Activated CD4-positive, CD25-positive, alpha-beta regulatory T cell treated with anti-CD3 and anti-CD28 coated beads, Interleukin-2, amount 50 U/mL, for 16 hours (primary cell): ENCODE results near the gene KLF15.

Experiments
- DNase-seq: peaks from one replicate; pipeline ENCODE4 v3.0.0-alpha.2; 2020; ENCODE audit warnings: low read depth, low spot score

Gene KLF15

DNA sequence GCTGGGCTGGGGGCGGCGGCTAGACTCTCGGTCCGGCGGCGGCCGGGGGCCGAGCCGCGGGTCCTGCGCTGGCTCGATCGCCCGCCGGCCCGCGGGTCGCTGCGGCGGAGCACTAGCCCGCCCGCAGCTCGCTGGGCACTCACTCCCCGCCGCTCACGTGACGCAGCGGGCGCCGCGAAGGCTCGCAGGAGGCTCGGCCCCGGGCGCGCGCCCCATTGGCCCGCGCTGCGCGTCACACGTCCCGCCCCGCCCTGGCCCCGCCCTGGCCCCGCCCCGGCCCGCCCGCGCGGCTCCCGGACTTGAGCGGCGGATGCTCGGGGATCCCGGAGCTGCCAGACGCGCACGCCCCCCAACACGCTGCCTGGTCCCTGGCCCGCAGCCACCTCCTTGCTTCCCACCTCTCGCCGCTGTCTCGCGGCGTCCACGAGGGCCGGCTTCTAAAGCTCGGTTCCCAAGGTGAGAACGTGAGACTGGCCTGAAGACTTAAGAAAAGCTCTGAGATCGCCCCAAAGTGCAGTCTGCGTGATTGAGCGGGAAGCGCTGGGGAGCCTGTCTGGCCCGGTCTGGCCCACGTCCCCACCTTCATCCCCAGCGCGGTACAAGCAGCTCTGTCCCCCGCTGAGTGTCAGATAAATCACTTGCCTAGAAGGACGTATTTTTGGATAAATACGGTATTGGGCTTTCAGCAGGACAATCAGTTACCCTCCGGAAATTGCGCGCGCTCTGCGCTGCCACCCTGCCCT is at the start of gene KLF15:
TSS of gene KLF15 (minus strand) at position 114 of the 743 bp plus-strand sequence. CDS start 4,486 bp downstream, outside the sequence.
- peak; percentile 24 for DNase-seq

DNA sequence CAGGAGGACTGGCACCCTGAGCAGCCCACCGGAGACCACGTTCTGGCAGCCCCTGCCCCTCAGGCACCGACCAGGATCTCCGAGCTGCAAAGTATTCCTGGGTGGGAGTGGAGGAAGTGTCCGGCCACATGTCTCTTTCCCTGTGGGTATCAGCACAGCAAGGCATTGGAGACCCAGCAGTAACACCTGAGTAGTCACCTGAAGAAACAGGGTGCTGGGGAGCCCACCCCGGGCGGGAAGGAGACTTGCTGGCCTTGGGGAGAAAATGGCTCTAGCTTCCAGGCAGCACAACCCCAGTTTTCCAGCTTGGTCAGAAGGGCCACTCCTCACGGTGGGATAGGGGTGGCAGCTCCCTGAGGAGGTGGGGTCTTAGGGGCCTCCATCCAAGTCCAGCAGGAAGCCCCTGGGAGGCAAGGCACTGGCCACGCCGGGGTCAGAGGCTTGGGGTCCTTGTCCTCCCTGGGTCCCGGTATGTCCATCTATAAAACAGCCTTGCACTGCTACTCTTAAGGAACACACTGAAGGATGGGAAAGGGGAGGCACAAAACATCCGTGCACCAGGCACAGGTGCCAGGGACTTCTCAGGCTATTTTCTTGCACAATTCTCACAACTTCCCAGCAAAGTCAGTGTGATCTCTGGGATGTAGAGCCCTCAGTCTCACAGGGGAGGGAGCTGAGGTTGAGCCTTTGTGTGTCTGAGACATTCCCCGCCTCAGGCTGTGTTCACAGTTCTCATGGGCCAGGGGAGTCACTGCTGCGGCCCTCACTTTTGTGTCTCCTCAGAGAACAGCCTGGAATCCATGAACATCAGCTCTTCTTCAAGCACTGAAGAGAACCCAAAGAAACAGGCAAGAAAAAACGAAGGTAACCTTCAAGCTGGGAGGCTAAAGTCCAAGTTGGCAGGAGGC is 49.4 kb upstream of the KLF15 start:
- DNase-seq = no peak

DNA sequence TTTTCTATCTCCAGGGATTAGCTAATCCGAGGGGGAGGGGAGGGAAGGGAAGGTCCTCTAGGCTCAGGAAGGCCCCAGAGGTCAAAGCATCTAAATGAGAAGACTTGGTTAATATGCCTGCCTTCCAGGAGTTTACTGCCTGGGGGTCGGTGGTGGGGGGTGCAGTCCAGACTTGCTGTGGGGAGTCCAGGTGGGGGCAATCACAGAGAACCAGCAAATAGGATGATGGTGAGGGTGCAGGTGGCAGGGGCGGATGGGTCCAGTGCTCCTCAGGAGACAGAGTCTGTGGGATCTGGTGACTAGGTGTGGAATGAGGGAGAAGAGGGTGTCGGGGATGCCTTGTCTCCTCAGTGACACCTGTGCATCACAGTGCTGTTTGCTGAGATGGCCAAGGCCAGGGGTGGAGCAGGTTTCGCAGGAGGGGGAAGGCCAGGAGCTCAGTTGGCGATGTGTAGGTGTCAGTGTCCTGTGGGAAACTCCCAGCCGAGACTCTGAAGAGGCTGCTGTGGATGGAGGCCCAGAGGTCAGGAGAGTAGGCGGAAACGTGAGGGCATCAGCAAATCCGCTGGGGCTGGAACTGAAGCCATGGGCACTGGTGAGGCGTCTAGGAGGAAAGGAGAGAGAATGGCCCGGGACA is 45.6 kb upstream of the KLF15 start:
- DNase-seq = no peak

DNA sequence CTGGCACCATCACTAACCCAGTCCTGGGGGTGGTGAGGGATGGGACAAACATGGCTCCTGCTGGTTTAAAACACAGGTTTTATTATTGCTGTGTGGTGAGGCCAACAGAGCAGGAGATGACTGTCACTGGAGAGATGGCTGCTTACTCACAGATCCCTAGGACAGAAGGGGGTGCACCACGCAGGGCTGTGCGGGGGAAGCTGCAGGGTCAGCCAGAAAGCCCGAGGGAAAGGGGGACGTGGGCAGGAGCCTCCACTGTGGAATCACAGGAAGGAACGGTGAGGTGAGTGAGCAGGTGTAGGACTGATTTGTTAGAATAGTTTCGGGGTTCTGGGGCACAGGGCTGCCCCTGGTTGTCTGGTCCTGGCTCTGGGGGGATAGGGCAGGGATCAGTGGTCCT is 45.0 kb upstream of the KLF15 start:
- no peak for DNase-seq

DNA sequence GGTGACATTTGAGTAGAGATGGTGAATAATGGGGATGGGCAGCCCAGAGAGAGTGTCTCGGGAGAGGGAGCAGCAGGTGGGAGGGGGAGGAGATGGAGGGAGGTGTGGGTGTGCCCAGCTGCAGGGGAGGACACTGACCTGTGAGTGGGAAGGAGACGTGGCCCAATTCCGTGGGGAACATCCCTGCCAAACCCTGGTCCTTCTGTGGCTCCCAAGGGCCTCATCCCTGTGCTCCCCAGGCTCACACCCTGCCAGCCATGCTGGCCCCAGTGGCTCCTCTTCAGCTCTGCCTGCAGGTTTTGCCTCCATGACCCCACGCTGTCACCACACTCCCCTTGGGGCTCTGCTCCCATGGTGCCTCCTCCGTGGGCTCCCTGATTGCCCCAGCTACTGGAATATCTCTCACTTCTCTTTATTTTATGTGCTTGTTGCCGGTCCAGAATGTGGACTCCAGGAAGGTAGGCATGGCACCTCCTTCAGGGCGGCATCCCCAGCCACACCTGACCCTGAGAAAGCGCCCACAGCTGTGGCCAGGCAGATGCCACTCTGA is 44.5 kb upstream of the KLF15 start:
- no peak for DNase-seq

DNA sequence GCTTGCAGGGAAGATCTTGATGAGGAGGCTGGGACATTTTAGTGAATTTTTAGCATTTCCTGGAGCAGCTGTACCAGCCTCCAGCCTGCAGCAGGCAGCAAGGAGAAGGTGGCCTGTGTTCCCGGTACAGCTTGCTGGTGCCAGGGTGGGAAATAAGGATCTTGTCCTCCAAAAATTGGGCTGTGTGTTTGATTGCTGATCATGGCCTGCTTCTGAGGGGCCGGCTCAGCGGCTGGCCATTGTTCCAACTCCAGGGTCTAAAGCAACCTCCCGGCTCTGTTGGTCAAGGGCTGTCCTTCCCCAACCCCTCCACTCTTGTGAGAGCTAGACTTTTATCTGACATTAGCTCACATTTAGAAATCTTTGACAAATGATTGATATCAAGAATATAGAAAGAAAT is 42.5 kb upstream of the KLF15 start:
- DNase-seq = no peak

DNA sequence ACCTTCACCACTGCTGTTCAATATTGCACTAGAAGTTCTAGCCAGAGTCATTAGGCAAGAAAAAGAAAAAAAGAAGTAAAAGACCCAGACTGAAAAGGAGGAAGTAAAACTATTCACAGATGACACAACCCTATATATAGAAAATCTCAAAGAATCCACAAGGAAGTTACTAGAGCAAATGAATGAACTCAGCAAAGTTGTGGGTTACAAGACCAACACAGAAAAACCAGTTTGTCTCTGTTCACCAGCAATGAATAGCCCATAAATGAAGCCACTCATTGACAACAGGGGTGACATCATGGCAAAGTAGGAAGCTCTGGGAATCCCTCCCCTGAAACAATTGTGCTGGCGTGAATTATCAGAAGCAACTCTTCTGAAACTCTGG is 42.1 kb upstream of the KLF15 start:
- DNase-seq = no peak

DNA sequence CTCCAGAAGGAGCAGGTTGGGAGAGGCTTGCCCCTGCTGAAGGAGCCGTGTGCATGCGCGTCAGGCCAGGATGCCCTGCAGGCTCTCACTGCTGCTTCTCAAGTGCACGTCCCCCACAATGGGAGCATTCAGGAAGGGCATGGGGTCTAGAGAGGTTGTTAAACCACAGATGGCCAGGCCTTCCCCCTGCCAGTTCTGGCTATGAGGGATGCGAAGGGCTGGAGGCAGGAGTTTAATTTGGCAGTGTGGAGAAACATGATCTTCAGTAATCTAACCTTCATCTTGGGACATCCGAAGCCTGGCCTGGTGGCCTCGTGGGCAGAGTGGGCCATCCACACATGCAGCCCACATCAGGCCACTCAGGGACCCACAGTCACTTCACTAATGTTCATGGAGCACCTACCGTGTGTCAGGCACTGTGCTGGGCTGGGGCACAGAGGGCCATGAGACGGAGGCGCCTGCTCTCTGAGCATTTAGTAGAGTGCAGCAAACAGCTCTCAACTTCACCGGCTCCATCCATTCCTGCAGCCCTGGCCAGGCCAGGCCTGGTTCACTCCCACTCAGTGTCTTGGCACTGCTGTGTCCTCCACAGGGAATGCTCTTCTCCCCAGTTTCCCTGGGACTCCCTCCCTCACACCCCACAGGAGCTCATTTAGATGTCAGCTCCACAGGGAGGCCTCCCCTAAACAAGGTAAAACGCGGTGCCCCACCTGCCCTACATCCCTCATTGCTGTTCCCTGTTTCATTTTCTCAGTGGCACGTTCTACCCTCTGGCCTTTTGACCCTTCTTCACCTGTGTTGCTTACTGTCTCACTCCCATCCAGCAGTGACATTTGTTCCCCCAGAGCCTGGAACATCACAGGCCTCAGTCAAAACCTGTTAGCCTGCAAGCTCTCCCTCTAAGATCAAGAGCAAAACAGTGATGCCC is 41.5 kb upstream of the KLF15 start:
- no peak for DNase-seq

DNA sequence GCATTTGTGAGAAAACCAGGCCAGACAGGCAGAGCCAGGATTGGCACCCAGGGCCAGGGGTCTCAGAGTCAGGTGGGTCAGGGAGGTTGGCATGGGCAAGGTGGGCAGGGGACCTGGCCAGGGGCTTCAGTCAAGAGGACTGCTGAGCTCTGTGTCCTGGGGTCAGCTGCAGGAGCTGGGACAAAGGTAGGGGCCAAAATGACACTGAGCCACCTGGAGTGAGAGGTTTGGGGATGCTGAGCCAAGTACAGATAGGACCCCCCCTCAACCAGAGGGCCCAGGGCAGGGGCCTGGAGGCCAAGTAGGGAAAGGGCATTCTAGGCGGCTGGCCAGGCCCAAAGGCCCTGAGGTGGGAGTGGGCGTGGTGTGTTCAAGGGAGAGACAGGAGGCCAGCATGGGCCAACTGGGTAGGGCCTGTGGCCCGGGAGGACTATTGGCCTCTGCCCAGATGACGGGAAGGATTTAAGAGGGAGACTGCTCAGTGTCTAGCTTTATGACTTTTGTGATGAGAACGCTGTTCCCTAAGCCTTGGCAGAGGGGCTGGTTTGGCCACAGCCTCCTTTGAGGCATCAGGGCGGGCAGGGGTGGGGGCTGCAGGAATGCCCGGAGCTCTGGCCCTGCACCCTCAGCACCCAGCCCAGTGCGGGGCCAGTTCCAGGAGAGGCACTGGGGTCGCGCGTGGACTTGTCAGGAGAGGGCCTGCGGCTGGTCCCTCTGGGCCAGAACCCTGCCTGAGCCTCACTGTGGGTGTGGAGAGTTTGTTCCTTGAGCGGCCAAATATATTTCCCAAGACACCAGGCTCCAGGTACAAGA is 40.6 kb upstream of the KLF15 start:
- no peak for DNase-seq

DNA sequence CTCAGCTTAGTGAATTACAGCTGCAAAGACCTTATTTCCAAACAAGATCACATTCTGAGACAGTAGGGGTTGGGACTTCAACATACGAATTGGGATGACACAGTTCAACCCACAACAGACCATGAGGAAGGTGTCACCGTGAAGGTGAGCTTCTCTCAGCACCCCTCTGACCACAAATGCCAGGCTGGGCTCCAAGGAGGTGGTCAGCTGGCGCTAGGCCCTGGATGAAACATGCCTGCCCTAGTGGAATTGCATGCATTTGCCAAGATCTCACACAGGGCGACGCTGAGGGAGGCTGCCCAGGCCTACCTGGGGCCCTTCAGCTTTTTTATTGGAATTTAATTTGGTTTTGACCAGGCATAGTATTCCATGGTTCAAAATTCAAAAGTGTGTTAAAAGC is 39.3 kb upstream of the KLF15 start:
- DNase-seq = no peak

DNA sequence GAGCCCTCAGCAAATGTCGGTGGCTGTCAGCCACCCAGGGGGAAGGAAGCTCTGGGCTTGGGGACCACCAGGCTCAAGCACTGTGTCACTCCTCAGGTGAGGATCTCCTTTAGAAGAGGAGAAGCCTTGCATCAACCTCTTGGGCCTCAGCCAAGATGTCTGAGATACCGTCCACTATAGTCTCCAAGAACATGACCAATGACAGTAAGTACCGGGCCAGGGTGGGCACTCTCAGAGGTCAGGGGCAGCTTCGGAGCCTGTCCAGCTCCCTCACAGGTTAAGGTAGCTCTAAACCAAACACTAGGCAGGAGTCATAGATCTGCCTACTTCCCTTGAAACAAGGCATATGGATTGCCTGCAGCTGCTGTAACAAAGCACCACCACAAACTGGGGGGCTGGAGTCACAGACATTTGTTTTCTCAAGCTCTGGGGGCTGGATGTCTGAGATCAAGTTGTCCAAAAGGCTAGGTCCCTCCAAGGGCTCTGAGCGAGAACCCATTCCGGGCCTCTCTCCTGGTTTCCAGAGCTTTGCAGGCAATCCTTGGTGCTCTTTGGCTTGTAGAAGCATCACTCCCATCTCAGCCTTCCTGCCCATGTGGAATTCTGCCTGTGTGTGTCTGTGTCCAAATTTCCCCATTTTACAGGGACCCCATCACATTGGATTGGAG is 38.8 kb upstream of the KLF15 start:
- DNase-seq = no peak

DNA sequence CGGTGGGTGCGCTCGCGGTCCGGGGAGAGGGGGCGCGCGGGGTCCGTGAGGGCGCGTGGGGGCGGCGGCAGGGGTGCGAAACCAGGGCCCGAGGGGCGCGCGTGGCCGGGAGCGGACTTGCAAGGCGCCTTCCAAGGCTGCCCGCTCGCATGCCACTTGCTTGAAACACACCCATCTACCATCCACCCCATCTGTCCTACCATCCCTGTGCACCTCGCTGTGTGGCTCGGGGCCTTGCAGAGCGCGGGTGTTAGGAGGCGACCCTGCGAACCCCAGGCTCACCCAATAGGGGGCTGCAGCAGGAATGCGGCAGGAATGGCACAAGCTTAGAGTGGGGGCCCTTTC is 37.7 kb upstream of the KLF15 start:
- no peak for DNase-seq

DNA sequence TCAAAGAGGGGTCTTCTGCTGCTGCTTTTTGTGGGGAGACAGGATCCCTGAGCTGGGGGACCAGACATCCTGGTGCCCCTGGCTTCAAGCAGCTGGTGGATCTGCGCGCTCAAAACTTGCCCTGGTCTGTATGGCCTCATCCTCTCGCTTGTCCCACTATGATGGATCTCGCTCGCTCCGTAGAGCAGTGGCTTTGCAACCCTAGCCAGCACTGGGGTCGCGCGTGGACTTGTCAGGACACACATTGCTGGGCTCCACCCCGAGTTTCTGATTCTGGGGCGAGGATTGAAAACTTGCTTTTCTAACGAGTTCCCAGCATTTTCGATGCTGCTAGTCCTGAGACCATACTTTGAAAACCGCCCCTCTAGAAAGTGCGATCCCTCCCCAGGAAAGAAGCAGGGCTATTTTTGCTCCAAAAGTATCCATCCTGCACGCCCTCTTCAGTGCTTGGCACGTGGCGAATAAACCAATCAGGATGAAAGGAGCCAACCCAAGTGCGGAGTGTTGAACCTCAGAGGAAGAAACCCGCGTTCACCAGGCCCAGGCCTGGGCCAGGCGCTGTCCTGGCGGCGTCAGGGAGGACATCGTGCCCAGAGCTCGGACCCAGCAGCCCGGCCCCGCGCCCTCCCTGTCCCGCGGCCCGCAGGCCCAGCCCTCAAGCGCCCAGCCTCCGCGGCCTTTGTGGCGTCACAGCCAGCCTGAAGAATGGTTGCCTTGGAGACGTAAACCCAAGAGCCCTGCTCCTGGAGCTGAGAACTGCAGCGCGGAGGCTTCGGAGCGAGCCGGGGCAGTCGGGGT is 37.2 kb upstream of the KLF15 start, which contains the start of gene CFAP100:
TSS of gene CFAP100 (plus strand) at position 731 of the 798 bp plus-strand sequence. CDS start 1,092 bp downstream, outside the sequence.
- no peak for DNase-seq

DNA sequence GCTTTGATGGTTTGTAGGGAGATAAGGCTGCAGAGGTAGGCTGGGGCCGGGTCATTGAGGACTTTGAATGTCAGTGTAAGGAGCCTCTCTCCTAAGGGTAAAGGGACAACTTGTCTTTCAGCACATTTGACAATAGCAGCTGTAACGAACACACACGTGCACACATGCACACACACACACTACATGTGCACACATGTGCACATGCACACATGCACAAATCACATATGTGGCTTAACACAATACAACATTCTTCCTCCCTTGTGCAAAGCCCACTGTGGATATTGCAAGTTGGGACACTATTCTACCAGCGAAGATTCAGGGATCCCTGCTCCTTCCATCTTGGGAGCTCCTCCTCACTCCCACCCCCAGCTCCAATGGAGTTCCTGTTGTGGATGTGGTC is 36.4 kb upstream of the KLF15 start:
- DNase-seq = no peak

DNA sequence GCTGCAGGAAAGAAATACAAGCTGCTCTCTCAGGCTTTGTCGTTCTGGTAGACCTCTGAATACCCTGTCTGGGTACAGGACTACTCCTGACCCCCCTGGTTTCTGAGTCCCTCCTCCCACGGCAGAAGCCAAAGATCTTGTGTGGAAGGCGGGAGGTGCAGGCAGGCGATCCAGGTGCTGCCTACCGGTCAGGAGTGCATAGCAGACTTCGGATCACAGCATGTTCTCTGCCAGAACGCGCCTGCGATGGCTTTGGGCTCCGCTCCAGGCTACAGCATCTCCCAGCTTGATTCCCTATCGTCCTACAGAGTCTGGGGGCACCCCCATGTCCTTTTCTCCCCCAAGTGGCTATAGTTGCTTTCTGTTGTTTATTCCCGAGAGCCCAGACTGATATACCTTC is 35.0 kb upstream of the KLF15 start:
- no peak for DNase-seq

DNA sequence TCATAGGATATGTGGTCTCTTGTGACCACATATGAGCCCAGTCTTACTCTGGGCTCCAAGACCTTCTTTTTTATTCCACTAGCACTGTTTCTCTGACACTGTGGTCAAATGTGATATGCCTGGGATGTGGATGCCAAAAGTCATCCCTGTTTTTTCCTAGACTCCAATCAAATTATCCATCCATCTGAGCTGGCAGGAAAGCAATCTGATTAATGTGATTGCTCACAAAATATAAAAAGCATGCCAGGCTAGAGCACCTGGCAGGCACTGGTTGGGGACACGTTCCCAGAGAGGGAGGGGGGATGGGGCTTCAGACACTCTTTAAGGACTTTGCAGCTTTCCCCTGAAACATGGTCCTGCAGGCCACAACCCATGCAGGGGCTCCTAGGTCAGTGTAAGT is 34.4 kb upstream of the KLF15 start:
- no peak for DNase-seq

DNA sequence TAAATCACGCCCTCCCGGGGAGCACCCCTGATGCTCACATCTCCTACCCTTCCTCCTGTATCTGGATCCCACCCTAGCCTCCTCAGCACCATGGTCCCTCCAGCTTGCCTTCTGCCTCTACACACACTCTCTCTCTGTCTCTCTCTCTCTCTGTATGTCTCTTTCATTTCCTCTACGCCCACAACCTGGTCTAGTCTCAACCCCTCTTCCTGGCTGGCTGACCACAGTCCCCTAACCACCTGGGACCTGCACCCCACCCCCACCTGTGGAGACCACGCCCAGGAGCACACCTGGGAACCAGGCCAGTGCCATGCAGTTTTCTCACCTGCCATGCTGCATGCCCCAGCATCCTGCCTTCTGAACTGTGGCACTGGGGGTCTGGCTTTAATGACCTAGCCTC is 33.5 kb upstream of the KLF15 start:
- no peak for DNase-seq

DNA sequence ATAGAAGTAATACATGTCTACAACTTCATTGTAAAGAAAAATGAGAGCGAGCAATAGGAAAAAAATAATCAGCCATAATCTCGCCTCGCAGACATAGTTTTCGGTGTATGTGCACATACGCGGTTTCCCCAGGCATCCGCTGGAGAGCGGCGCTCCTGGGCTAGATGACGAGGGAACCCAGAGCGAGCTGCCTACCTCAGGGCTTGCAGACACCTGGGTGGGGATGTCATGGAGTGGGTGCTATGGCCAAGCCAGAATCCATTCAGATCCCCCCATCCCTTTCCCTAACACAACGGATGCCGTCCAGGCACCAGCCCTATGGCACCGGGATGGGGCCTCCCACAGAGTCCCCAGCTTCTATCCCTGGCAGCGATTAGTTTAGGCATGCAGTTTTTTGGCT is 33.0 kb upstream of the KLF15 start:
- no peak for DNase-seq

DNA sequence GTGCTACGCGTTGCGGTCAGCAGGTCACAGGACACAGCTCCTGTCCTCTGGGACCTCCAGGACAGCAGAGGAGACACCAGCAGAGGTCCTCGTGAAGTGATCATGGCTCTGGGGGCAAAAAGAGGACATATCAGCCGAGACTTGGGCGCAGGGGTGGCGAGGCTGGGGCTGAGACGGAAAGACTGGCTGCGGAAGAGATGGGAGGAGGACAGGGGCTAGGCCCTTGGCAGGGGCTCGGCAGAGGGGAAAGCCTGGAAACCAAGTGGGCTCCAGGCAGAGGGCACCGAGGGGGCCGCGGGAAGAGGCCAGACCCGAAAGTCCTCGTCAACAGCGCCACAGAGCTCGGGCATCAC is 32.6 kb upstream of the KLF15 start:
- no peak for DNase-seq
